PC-3 (cell line): Measurements from ENCODE around the gene R3HDM2. TPM values are rescaled to one million over a fixed set of nuclear protein-coding genes. Genes with fewer than 3 reads are reported as not detected.
"Not testable (repeated sequence)": the region's sequence is repeated elsewhere in the genome, so short reads cannot be mapped to it uniquely, and the experiment has no call there.

Experiments used
- ATAC-seq: fragments of 200-7000 bp; cut with Tn5 transposase; 2 replicates; pipeline ENCODE4 v1.9.1; 2020; ENCODE audit warnings: mild to moderate bottlenecking, moderate library complexity
- BruUV-seq: library from RNA; stranded (reverse); fragments of 400-500 nt; replicated peaks from 2 replicates; lab custom pipeline; 2021; lab: Mats Ljungman, UMichigan
- CTCF ChIA-PET: fragments of 300-600 bp; sonication (Branson Sonifier 250); formaldehyde crosslinking; loops from one replicate; lab custom pipeline; 2022; ENCODE audit warnings: antibody characterized with exemption; lab: Charles Lee
- POLR2A ChIA-PET: fragments of 300-600 bp; sonication (Branson Sonifier 250); formaldehyde crosslinking; loops from one replicate; lab custom pipeline; 2022; ENCODE audit warnings: antibody characterized with exemption; ENCODE audit not compliant: unreplicated experiment; lab: Charles Lee
- DNase-seq: peaks from one replicate; pipeline ENCODE4 v3.0.0-alpha.2; 2015
- H2AFZ ChIP-seq: fragments of 300-600 bp; sonication (generic); 2 replicates; pipeline ENCODE4 v1.6.0; 2016; ENCODE audit warnings: antibody characterized with exemption, low read length
- H3F3A ChIP-seq: fragments of 300-600 bp; sonication (generic); one replicate; pipeline ENCODE4 v1.6.0; 2017; ENCODE audit warnings: antibody characterized with exemption, low read length, control low read depth, mild to moderate bottlenecking; ENCODE audit not compliant: unreplicated experiment
- H3K27ac ChIP-seq: fragments of 300-600 bp; sonication (generic); 2 replicates; pipeline ENCODE4 v1.5.1; 2016; ENCODE audit warnings: mild to moderate bottlenecking, low read length
- H3K27me3 ChIP-seq: fragments of 300-600 bp; sonication (generic); 2 replicates; pipeline ENCODE4 v1.6.1; 2016; ENCODE audit warnings: low read length, mixed read lengths
- H3K36me3 ChIP-seq: fragments of 300-600 bp; sonication (generic); 2 replicates; pipeline ENCODE4 v1.6.1; 2016; ENCODE audit warnings: low read depth, mixed run types, low read length, mixed read lengths
- H3K4me1 ChIP-seq: fragments of 300-600 bp; sonication (generic); 2 replicates; pipeline ENCODE4 v1.5.1; 2016; ENCODE audit warnings: low read length; ENCODE audit not compliant: insufficient read depth
- H3K4me2 ChIP-seq: fragments of 300-600 bp; sonication (generic); 2 replicates; pipeline ENCODE4 v1.6.0; 2016; ENCODE audit warnings: low read length
- H3K4me3 ChIP-seq: fragments of 300-600 bp; sonication (generic); 2 replicates; pipeline ENCODE4 v1.5.1; 2016; ENCODE audit warnings: mild to moderate bottlenecking, low read length, mixed read lengths
- H3K79me2 ChIP-seq: fragments of 300-600 bp; sonication (generic); 2 replicates; pipeline ENCODE4 v1.6.1; 2017; ENCODE audit warnings: low read length, mixed read lengths
- H3K9ac ChIP-seq: fragments of 300-600 bp; sonication (generic); 2 replicates; pipeline ENCODE4 v1.6.0; 2016; ENCODE audit warnings: mild to moderate bottlenecking, low read length
- H3K9me2 ChIP-seq: fragments of 300-600 bp; sonication (generic); replicated peaks from 2 replicates; pipeline ENCODE4 v1.6.1; 2016; ENCODE audit warnings: mixed run types, low read length, mixed read lengths
- H3K9me3 ChIP-seq: fragments of 300-600 bp; sonication (generic); 2 replicates; pipeline ENCODE4 v1.6.1; 2016; ENCODE audit warnings: low read length, mixed read lengths
- H4K20me1 ChIP-seq: fragments of 300-600 bp; sonication (generic); 2 replicates; pipeline ENCODE4 v1.6.1; 2016; ENCODE audit warnings: low read length, mixed read lengths
- EZH2 ChIP-seq: fragments of 300-600 bp; sonication (generic); IDR thresholded peaks from one replicate; pipeline ENCODE4 v1.6.1; 2017; ENCODE audit warnings: antibody characterized with exemption, mild to moderate bottlenecking, low read length; ENCODE audit not compliant: unreplicated experiment
- EZH2phosphoT487 ChIP-seq: fragments of 300-600 bp; sonication (generic); IDR thresholded peaks from 2 replicates; pipeline ENCODE4 v1.6.1; 2018; ENCODE audit warnings: mild to moderate bottlenecking, antibody characterized with exemption, low read length, borderline replicate concordance
- intact Hi-C: fragments of 100-400 bp; cut with micrococcal nuclease; formaldehyde crosslinking; loops from 2 replicates; pipeline ENCODE4 v1.9.0; 2023
- total RNA-seq: library from RNA; depleted of rRNA; stranded (reverse); fragments of >200 nt; gene quantifications from 2 replicates; pipeline ENCODE4 v1.2.3, GENCODE V29; 2014
- TF ChIP-seq, protein P1 (sequence below): fragments of 300-600 bp; sonication (generic); conservative IDR thresholded peaks from 2 replicates; pipeline ENCODE4 v1.5.1; 2017; ENCODE audit warnings: antibody characterized with exemption, low read depth, mild to moderate bottlenecking, low read length

Gene R3HDM2
- total RNA-seq, 1 experiment from 2014 or later: 14.0 TPM

DNA sequence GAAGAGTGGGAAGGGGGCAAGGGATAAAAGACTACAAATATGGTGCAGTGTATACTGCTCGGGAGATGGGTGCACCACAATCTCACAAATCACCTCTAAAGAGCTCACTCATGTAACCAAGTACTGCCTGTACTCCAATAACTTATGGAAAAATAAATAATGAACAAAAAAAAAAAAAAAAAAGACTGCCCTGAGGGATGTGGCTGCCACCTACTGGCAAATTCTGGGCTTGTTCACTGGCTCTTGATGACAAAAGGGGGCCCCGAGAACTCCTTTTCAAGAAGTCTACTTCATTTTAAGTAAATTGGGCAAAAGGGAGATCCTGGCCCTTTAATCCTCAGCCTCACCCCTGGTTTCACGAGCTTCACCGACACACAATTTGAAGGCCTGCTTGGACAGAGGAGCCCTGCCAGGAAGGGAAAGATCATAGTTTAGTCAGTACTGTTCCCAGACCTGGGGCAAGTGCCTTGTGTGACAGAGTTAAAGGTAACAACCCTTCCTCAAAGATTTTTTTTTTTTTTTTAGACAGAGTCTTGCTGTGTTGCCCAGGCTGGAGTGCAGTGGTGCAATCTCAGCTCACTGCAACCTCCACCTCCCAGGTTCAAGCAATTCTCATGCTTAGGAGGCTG, 153.8 kb downstream of the R3HDM2 start:
- Histone ChIP-seq H3K4me3 (no peak overlapping the region), H3K9me3 (no peaks in the 10 kb centered on the region), H3K9me2 (no peaks in the 10 kb centered on the region), H3K36me3 (peaks cover 5% of the 10 kb centered on the region; the same call in 1 of the 2 replicates), H3K27me3 (no peaks in the 10 kb centered on the region), H3F3A (no peaks in the 10 kb centered on the region), H3K9ac (no peak overlapping the region), H2AFZ (no peak overlapping the region), H3K4me1 (peaks cover 16% of the 10 kb centered on the region), H3K4me2 (no peak overlapping the region), H4K20me1 (no peaks in the 10 kb centered on the region), H3K27ac (no peak overlapping the region), H3K79me2 (no peaks in the 10 kb centered on the region)
- BruUV-seq: no TSS peak
- ATAC-seq: no peak
- TF ChIP-seq EZH2 (no peak), EZH2phosphoT487 (no peak)
- TF ChIP-seq, protein P1, sequence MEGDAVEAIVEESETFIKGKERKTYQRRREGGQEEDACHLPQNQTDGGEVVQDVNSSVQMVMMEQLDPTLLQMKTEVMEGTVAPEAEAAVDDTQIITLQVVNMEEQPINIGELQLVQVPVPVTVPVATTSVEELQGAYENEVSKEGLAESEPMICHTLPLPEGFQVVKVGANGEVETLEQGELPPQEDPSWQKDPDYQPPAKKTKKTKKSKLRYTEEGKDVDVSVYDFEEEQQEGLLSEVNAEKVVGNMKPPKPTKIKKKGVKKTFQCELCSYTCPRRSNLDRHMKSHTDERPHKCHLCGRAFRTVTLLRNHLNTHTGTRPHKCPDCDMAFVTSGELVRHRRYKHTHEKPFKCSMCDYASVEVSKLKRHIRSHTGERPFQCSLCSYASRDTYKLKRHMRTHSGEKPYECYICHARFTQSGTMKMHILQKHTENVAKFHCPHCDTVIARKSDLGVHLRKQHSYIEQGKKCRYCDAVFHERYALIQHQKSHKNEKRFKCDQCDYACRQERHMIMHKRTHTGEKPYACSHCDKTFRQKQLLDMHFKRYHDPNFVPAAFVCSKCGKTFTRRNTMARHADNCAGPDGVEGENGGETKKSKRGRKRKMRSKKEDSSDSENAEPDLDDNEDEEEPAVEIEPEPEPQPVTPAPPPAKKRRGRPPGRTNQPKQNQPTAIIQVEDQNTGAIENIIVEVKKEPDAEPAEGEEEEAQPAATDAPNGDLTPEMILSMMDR: peak; percentile 70
- intact Hi-C loops: no loop called here
- peak; percentile 52 for DNase-seq
- CTCF ChIA-PET: interaction anchor here (0.6 to 0.7 kb wide), 4 partner anchors 34 to 756 kb away, joined by 3 to 9 read pairs (median 7); partner anchors contain the start of gene RBMS2
- POLR2A ChIA-PET: no interaction called here

DNA sequence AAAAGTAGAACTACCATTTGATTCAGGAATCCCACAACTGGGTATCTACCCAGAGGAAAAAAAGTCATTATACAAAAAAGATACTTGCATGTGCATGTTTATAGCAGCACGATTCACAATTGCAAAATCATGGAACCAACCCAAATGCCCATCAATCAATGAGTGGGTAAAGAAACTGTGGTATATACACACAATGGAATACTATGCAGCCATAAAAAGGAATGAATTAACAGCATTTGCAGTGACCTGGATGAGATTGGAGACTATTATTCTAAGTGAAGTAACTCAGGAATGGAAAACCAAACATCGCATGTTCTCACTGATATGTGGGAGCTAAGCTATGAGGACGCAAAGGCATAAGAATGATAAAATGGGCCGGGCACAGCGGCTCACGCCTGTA, 154.6 kb downstream of the R3HDM2 start:
- H3K27ac ChIP-seq, H3K79me2 ChIP-seq, H2AFZ ChIP-seq, ATAC-seq, BruUV-seq, H3K36me3 ChIP-seq, H3K4me3 ChIP-seq, POLR2A ChIA-PET, H3K27me3 ChIP-seq, H3K9me2 ChIP-seq, H4K20me1 ChIP-seq, H3K4me2 ChIP-seq, H3K9ac ChIP-seq, H3K9me3 ChIP-seq, H3F3A ChIP-seq, intact Hi-C loops, DNase-seq: not testable (repeated sequence)
- CTCF ChIA-PET: interaction anchor here (0.6 to 0.7 kb wide), 2 partner anchors 33 to 168 kb away, joined by 7 to 9 read pairs; no protein-coding TSS in a partner anchor
- peaks cover 16% of the 10 kb centered on the region for H3K4me1 ChIP-seq

DNA sequence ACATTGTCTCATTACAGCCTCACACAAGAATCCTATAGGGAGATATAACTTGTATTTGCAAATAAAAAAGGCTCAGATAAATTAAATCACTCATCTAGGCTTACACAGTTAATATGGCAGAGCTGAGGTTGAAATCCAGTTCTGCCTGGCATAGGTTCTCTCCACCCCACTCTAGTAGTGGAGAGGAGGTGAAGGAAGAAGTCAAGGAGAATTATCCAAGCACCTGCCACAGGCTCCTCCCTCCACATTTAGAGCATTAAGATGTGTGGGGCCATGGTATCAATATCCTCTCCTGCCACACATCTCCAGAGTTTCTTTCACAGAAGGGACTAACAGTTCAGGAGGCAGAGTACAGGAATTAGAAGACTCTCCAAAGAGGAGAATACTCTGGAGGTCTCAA, 157.3 kb downstream of the R3HDM2 start:
- Histone ChIP-seq H3K27me3 (no peaks in the 10 kb centered on the region), H3K4me2 (no peak overlapping the region), H3K36me3 (peaks cover 9% of the 10 kb centered on the region; the same call in 1 of the 2 replicates), H3K79me2 (no peaks in the 10 kb centered on the region), H3K4me3 (no peak overlapping the region), H3K9ac (no peak overlapping the region), H3K4me1 (no peaks in the 10 kb centered on the region), H3K9me2 (no peaks in the 10 kb centered on the region), H3K9me3 (no peaks in the 10 kb centered on the region), H2AFZ (no peak overlapping the region), H4K20me1 (no peaks in the 10 kb centered on the region), H3F3A (no peaks in the 10 kb centered on the region), H3K27ac (no peak overlapping the region)
- ATAC-seq (no peak), DNase-seq (no peak)
- BruUV-seq: no TSS peak
- TF ChIP-seq EZH2phosphoT487: no peak
- TF ChIP-seq EZH2: no peak
- TF ChIP-seq, protein P1: no peak
- intact Hi-C loops: no loop called here
- POLR2A ChIA-PET: no interaction called here
- CTCF ChIA-PET: interaction anchor here (0.6 to 0.9 kb wide), 2 partner anchors 31 to 146 kb away, joined by 3 to 4 read pairs; no protein-coding TSS in a partner anchor
